K562 (cell line): Measurements from ENCODE around the gene SLC13A3. TPM values are rescaled to one million over a fixed set of nuclear protein-coding genes. Genes with fewer than 3 reads are reported as not detected.

Source experiments
- ARID1B ChIP-seq: fragments of 450-650 bp; IDR thresholded peaks from 2 replicates; pipeline ENCODE4 v1.6.1; 2016; ENCODE audit warnings: antibody characterized with exemption, mild to moderate bottlenecking, inconsistent platforms
- E2F4 ChIP-seq: sonication (generic); formaldehyde crosslinking; IDR thresholded peaks from 2 replicates; pipeline ENCODE4 v1.8.0; 2022; ENCODE audit warnings: mild to moderate bottlenecking, low read depth, missing genetic modification reagents
- ESRRA ChIP-seq: fragments of 450-650 bp; IDR thresholded peaks from 2 replicates; pipeline ENCODE4 v1.6.1; 2014; ENCODE audit warnings: low read depth, mild to moderate bottlenecking, moderate library complexity, borderline replicate concordance
- KLF6 ChIP-seq: fragments of 250-450 bp; sonication (Bioruptor Pico); IDR thresholded peaks from 2 replicates; pipeline ENCODE4 v1.4.0; 2020; ENCODE audit warnings: mild to moderate bottlenecking, moderate library complexity, borderline replicate concordance
- MAZ ChIP-seq, 2 experiments: fragments of 450-650 bp in 1 of 2; sonication (generic) in 1 of 2; formaldehyde crosslinking; IDR thresholded peaks in 1 of 2; conservative IDR thresholded peaks in 1 of 2; 2 replicates each; pipeline versions ENCODE4 v1.4.0 to v1.5.0; 2020; ENCODE audit warnings: mild to moderate bottlenecking in 1 of 2, missing genetic modification reagents in 1 of 2
- MED1 ChIP-seq: sonication (generic); formaldehyde crosslinking; IDR thresholded peaks from 2 replicates; pipeline ENCODE4 v1.8.1; 2023; ENCODE audit warnings: missing genetic modification reagents, borderline replicate concordance
- NR2C1 ChIP-seq, 2 experiments: fragments of 450-650 bp; IDR thresholded peaks; 2 replicates each; pipeline ENCODE4 v1.6.1; 2017; ENCODE audit warnings: mild to moderate bottlenecking in 2 of 2, antibody characterized with exemption in 1 of 2, inconsistent platforms in 1 of 2, missing compliant biosample characterization in 1 of 2, missing genetic modification characterization in 1 of 2
- POLR2G ChIP-seq: fragments of 200-400 bp; formaldehyde crosslinking; IDR thresholded peaks from 2 replicates; pipeline ENCODE4 v1.6.1; 2017; ENCODE audit warnings: low read depth, mild to moderate bottlenecking, antibody characterized with exemption, low read length, moderate library complexity
- PYGO2 ChIP-seq: fragments of 450-650 bp; IDR thresholded peaks from 2 replicates; pipeline ENCODE4 v1.6.1; 2016; ENCODE audit warnings: mild to moderate bottlenecking, missing genetic modification characterization, moderate library complexity, missing compliant biosample characterization
- SAFB ChIP-seq: fragments of 200-400 bp; formaldehyde crosslinking; IDR thresholded peaks from 2 replicates; pipeline ENCODE4 v1.6.1; 2017; ENCODE audit warnings: low read depth, low read length, borderline replicate concordance
- SMAD3 ChIP-seq: fragments of 450-650 bp; formaldehyde crosslinking; conservative IDR thresholded peaks from 2 replicates; pipeline ENCODE4 v1.4.0; 2020; ENCODE audit warnings: mild to moderate bottlenecking
- SRF ChIP-seq, 2 experiments: fragments of 250-450, 450-650 bp in 1 of 2; sonication (Bioruptor Pico) in 1 of 2; sonication (generic) in 1 of 2; formaldehyde crosslinking; IDR thresholded peaks; 2 replicates each; pipeline versions ENCODE4 v1.5.0 to v1.5.1; 2020 to 2022; ENCODE audit warnings: mild to moderate bottlenecking in 1 of 2, missing genetic modification reagents in 1 of 2
- THRAP3 ChIP-seq: fragments of 450-650 bp; IDR thresholded peaks from 2 replicates; pipeline ENCODE4 v1.6.1; 2016; ENCODE audit warnings: mild to moderate bottlenecking, inconsistent platforms, borderline replicate concordance
- polyA plus RNA-seq, 8 experiments: library from polyadenylated mRNA; depleted of rRNA in 4 of 8; stranded (reverse) in 5 of 8; unstranded in 3 of 8; fragments of >200 nt; fragmentation: Nextera tagmentation in 2 of 8; fragmentation: Illumina TruSeq in 1 of 8; extraction: Ambion mirVana in 2 of 8; extraction: Trizol in 1 of 8; gene quantifications; 2 replicates each; pipeline versions ENCODE4 v1.2.1 to v1.2.3, GENCODE V29; 2011 to 2014; ENCODE audit warnings: inconsistent platforms in 1 of 8, missing spikeins in 1 of 8
- total RNA-seq, 7 experiments: library from RNA; depleted of rRNA in 6 of 7; stranded (reverse); fragments of >200 nt in 6 of 7; fragmentation: Illumina TruSeq in 2 of 7; extraction: Trizol in 2 of 7; gene quantifications; 2 replicates each; pipeline versions ENCODE4 v1.2.1 to v1.2.3, GENCODE V29; 2011 to 2021; ENCODE audit warnings: low replicate concordance in 1 of 7
- TF ChIP-seq, protein P1 (sequence below): sonication (generic); formaldehyde crosslinking; IDR thresholded peaks from 2 replicates; pipeline ENCODE4 v1.8.1; 2023; ENCODE audit warnings: mild to moderate bottlenecking, missing genetic modification reagents
- TF ChIP-seq, protein P2 (sequence below): fragments of 450-650 bp; IDR thresholded peaks from 2 replicates; pipeline ENCODE4 v1.7.0; 2016; ENCODE audit warnings: borderline replicate concordance
- TF ChIP-seq, protein P3 (sequence below), 2 experiments: fragments of 450-650 bp in 1 of 2; sonication (generic) in 1 of 2; formaldehyde crosslinking; conservative IDR thresholded peaks; 2 replicates each; pipeline versions ENCODE4 v1.4.0 to v1.8.1; 2020 to 2022; ENCODE audit warnings: mild to moderate bottlenecking in 1 of 2, missing genetic modification reagents in 1 of 2
- TF ChIP-seq, protein P4 (sequence below): fragments of 250-450 bp; sonication (Bioruptor Pico); IDR thresholded peaks from 2 replicates; pipeline ENCODE4 v1.9.0; 2021; ENCODE audit warnings: mild to moderate bottlenecking, inconsistent platforms

The SLC13A3 gene
- total and polyA plus RNA-seq, 9 of the 15 experiments (the other 6 are each of a cell fraction or from before 2014, with no cell fraction given) = 5.5 to 16.4 (median 8.5) TPM

GRCh38 chr20:46689082-46689753, 38.0 kb upstream of the SLC13A3 start, which contains the start of gene TP53RK (continued):
- TF ChIP-seq E2F4 = no peak
- TF ChIP-seq, protein P1, sequence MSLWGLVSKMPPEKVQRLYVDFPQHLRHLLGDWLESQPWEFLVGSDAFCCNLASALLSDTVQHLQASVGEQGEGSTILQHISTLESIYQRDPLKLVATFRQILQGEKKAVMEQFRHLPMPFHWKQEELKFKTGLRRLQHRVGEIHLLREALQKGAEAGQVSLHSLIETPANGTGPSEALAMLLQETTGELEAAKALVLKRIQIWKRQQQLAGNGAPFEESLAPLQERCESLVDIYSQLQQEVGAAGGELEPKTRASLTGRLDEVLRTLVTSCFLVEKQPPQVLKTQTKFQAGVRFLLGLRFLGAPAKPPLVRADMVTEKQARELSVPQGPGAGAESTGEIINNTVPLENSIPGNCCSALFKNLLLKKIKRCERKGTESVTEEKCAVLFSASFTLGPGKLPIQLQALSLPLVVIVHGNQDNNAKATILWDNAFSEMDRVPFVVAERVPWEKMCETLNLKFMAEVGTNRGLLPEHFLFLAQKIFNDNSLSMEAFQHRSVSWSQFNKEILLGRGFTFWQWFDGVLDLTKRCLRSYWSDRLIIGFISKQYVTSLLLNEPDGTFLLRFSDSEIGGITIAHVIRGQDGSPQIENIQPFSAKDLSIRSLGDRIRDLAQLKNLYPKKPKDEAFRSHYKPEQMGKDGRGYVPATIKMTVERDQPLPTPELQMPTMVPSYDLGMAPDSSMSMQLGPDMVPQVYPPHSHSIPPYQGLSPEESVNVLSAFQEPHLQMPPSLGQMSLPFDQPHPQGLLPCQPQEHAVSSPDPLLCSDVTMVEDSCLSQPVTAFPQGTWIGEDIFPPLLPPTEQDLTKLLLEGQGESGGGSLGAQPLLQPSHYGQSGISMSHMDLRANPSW (CRISPR knock-in tag) = no peak
- TF ChIP-seq POLR2G = peak; percentile 100
- TF ChIP-seq PYGO2 = no peak
- no peak for TF ChIP-seq KLF6 (CRISPR knock-in tag)
- TF ChIP-seq NR2C1 (IDR thresholded peaks at IDR 0.05) = no peak
- no peak for TF ChIP-seq NR2C1 (tag; IDR thresholded peaks at IDR 0.05)
- TF ChIP-seq MAZ (CRISPR knock-in tag; conservative IDR thresholded peaks at IDR 0.05 in 1 of 2, IDR thresholded peaks at IDR 0.05 in 1 of 2) = peak in 1 of 2 experiments; percentile 51; a peak in 1 of 4 replicates
- TF ChIP-seq, protein P2, sequence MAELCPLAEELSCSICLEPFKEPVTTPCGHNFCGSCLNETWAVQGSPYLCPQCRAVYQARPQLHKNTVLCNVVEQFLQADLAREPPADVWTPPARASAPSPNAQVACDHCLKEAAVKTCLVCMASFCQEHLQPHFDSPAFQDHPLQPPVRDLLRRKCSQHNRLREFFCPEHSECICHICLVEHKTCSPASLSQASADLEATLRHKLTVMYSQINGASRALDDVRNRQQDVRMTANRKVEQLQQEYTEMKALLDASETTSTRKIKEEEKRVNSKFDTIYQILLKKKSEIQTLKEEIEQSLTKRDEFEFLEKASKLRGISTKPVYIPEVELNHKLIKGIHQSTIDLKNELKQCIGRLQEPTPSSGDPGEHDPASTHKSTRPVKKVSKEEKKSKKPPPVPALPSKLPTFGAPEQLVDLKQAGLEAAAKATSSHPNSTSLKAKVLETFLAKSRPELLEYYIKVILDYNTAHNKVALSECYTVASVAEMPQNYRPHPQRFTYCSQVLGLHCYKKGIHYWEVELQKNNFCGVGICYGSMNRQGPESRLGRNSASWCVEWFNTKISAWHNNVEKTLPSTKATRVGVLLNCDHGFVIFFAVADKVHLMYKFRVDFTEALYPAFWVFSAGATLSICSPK = no peak
- TF ChIP-seq SAFB = no peak
- TF ChIP-seq SMAD3 = no peak
- TF ChIP-seq, protein P3, sequence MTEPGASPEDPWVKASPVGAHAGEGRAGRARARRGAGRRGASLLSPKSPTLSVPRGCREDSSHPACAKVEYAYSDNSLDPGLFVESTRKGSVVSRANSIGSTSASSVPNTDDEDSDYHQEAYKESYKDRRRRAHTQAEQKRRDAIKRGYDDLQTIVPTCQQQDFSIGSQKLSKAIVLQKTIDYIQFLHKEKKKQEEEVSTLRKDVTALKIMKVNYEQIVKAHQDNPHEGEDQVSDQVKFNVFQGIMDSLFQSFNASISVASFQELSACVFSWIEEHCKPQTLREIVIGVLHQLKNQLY (CRISPR knock-in tag; conservative IDR thresholded peaks at IDR 0.05) = 0 out of 4 replicates have a peak, but pooled peaks of 1 of the 2 experiments have one; percentile 30
- TF ChIP-seq ARID1B = no peak
- TF ChIP-seq SRF (CRISPR knock-in tag; IDR thresholded peaks at IDR 0.05) = 0 out of 4 replicates have a peak, but pooled peaks of 1 of the 2 experiments have one; percentile 30
- TF ChIP-seq, protein P4, sequence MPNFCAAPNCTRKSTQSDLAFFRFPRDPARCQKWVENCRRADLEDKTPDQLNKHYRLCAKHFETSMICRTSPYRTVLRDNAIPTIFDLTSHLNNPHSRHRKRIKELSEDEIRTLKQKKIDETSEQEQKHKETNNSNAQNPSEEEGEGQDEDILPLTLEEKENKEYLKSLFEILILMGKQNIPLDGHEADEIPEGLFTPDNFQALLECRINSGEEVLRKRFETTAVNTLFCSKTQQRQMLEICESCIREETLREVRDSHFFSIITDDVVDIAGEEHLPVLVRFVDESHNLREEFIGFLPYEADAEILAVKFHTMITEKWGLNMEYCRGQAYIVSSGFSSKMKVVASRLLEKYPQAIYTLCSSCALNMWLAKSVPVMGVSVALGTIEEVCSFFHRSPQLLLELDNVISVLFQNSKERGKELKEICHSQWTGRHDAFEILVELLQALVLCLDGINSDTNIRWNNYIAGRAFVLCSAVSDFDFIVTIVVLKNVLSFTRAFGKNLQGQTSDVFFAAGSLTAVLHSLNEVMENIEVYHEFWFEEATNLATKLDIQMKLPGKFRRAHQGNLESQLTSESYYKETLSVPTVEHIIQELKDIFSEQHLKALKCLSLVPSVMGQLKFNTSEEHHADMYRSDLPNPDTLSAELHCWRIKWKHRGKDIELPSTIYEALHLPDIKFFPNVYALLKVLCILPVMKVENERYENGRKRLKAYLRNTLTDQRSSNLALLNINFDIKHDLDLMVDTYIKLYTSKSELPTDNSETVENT (CRISPR knock-in tag) = peak; percentile 82; the same call in 1 of the 2 replicates
- no peak for TF ChIP-seq THRAP3
- TF ChIP-seq MED1 (CRISPR knock-in tag) = no peak
- 0 out of 2 replicates have a peak, but pooled peaks have one; percentile 26 for TF ChIP-seq ESRRA
